SK-N-MC (cell line): ENCODE measurements around the gene HNF1A.
"Not testable (repeated sequence)": the region's sequence is repeated elsewhere in the genome, so short reads cannot be mapped to it uniquely, and the experiment has no call there.

Source experiments
- DNase-seq: peaks from one replicate; pipeline ENCODE4 v3.0.0-alpha.2; 2011; ENCODE audit warnings: low read depth, low spot score
- H3K27ac ChIP-seq: fragments of 200-600 bp; sonication (generic); 2 replicates; pipeline ENCODE4 v1.5.1; 2016; ENCODE audit warnings: mixed run types
- H3K36me3 ChIP-seq: fragments of 200-600 bp; sonication (generic); 2 replicates; pipeline ENCODE4 v1.6.1; 2017; ENCODE audit warnings: antibody characterized with exemption, low read length, mixed read lengths; ENCODE audit not compliant: insufficient read depth
- H3K4me3 ChIP-seq: fragments of 200-600 bp; sonication (generic); 2 replicates; pipeline ENCODE4 v1.5.1; 2016
- H3K9ac ChIP-seq: fragments of 200-600 bp; sonication (generic); 2 replicates; pipeline ENCODE4 v1.8.0; 2017; ENCODE audit warnings: mixed run types, mixed read lengths; ENCODE audit not compliant: insufficient read length
- H3K9me3 ChIP-seq: fragments of 200-600 bp; sonication (generic); 2 replicates; pipeline ENCODE4 v1.6.1; 2017; ENCODE audit warnings: low read depth, mild to moderate bottlenecking, antibody characterized with exemption, low read length, moderate library complexity, mixed read lengths
- EZH2 ChIP-seq: fragments of 200-600 bp; sonication (generic); IDR thresholded peaks from one replicate; pipeline ENCODE4 v1.6.1; 2017; ENCODE audit warnings: antibody characterized with exemption
- FOXP2 ChIP-seq: optimal IDR thresholded peaks from 2 replicates; pipeline ENCODE3; 2011; ENCODE audit warnings: mild to moderate bottlenecking, moderate library complexity; ENCODE audit not compliant: insufficient read depth; ENCODE audit errors: extremely low read length, control extremely low read depth
- POLR2AphosphoS5 ChIP-seq: IDR thresholded peaks from 2 replicates; pipeline ENCODE4 v1.6.1; 2012; ENCODE audit warnings: mild to moderate bottlenecking, low read depth, low read length, borderline replicate concordance

Gene HNF1A

GRCh38 chr12:120939523-120939922 lies 38.8 kb upstream of the HNF1A start:
- no peak for DNase-seq
- TF ChIP-seq FOXP2 (no peak), EZH2 (no peak), POLR2AphosphoS5 (no peak)
- Histone ChIP-seq H3K9me3 (no peaks in the 10 kb centered on the region), H3K4me3 (no peak overlapping the region), H3K9ac (no peak overlapping the region), H3K27ac (no peak overlapping the region), H3K36me3 (no peaks in the 10 kb centered on the region)

GRCh38 chr12:120940006-120940405 lies 38.3 kb upstream of the HNF1A start:
- no peak for DNase-seq
- Histone ChIP-seq H3K9me3 (no peaks in the 10 kb centered on the region), H3K4me3 (no peak overlapping the region), H3K36me3 (no peaks in the 10 kb centered on the region), H3K9ac (no peak overlapping the region), H3K27ac (no peak overlapping the region)
- no peak for TF ChIP-seq POLR2AphosphoS5
- TF ChIP-seq EZH2, result no peak
- TF ChIP-seq FOXP2, result no peak

GRCh38 chr12:120940799-120941198 lies 37.5 kb upstream of the HNF1A start:
- Histone ChIP-seq H3K9ac (no peak overlapping the region), H3K9me3 (no peaks in the 10 kb centered on the region), H3K36me3 (no peaks in the 10 kb centered on the region), H3K27ac (no peak overlapping the region), H3K4me3 (no peak overlapping the region)
- no peak for DNase-seq
- TF ChIP-seq EZH2, result no peak
- TF ChIP-seq POLR2AphosphoS5, result no peak
- no peak for TF ChIP-seq FOXP2

- Histone ChIP-seq H3K9ac (no peak overlapping the region), H3K9me3 (no peaks in the 10 kb centered on the region), H3K27ac (no peak overlapping the region), H3K36me3 (no peaks in the 10 kb centered on the region), H3K4me3 (no peak overlapping the region)
- DNase-seq, result no peak
- TF ChIP-seq FOXP2 (no peak), POLR2AphosphoS5 (no peak), EZH2 (no peak)
Observed at GRCh38 chr12:120941412-120941811, 36.9 kb upstream of the HNF1A start.

- no peak overlapping the region for H3K27ac ChIP-seq
- no peak overlapping the region for H3K4me3 ChIP-seq
- no peaks in the 10 kb centered on the region for H3K36me3 ChIP-seq
- no peaks in the 10 kb centered on the region for H3K9me3 ChIP-seq
- no peak overlapping the region for H3K9ac ChIP-seq
- no peak for TF ChIP-seq FOXP2
- TF ChIP-seq EZH2, result no peak
- no peak for TF ChIP-seq POLR2AphosphoS5
- no peak for DNase-seq
Observed at GRCh38 chr12:120941846-120942405, 36.4 kb upstream of the HNF1A start.

- H3K4me3 ChIP-seq, result no peak overlapping the region
- no peak overlapping the region for H3K9ac ChIP-seq
- TF ChIP-seq FOXP2, result no peak
- DNase-seq, result no peak
- H3K9me3 ChIP-seq, result no peaks in the 10 kb centered on the region
- H3K36me3 ChIP-seq, result no peaks in the 10 kb centered on the region
- H3K27ac ChIP-seq, result no peak overlapping the region
Observed at GRCh38 chr12:120943482-120943881, 34.9 kb upstream of the HNF1A start.

GRCh38 chr12:120944645-120945217 lies 33.6 kb upstream of the HNF1A start:
- Histone ChIP-seq H3K27ac (no peak overlapping the region), H3K36me3 (no peaks in the 10 kb centered on the region), H3K9ac (no peak overlapping the region), H3K9me3 (no peaks in the 10 kb centered on the region), H3K4me3 (no peak overlapping the region)
- peak; percentile 18 for DNase-seq
- TF ChIP-seq EZH2, result no peak
- TF ChIP-seq FOXP2, result no peak
- no peak for TF ChIP-seq POLR2AphosphoS5

- H3K9me3 ChIP-seq, H3K36me3 ChIP-seq, H3K27ac ChIP-seq, H3K9ac ChIP-seq, H3K4me3 ChIP-seq, DNase-seq: not testable (repeated sequence)
Observed at GRCh38 chr12:120945516-120945915, 32.8 kb upstream of the HNF1A start.

- H3K9me3 ChIP-seq, H3K9ac ChIP-seq, H3K27ac ChIP-seq, H3K4me3 ChIP-seq, DNase-seq, H3K36me3 ChIP-seq: not testable (repeated sequence)
Observed at GRCh38 chr12:120950260-120950799, 28.0 kb upstream of the HNF1A start.
